ENCODE data around the gene TTLL7. TPM values are rescaled to one million over a fixed set of nuclear protein-coding genes. Genes with fewer than 3 reads are reported as not detected.
"Not testable (repeated sequence)": the region's sequence is repeated elsewhere in the genome, so short reads cannot be mapped to it uniquely, and the experiment has no call there.

The TTLL7 gene
- total and polyA plus RNA-seq, 2 experiments from 2014 or later = 2.7 to 2.9 TPM

- H3K9me3 ChIP-seq (ENCODE audit: low read depth) = no peaks in the 10 kb centered on the region
- no peak for DNase-seq
- H4K20me1 ChIP-seq (ENCODE audit: insufficient read depth) = no peaks in the 10 kb centered on the region
- H2AFZ ChIP-seq = no peak overlapping the region
- H3F3A ChIP-seq (ENCODE audit: insufficient read depth) = no peaks in the 10 kb centered on the region
- H3K4me2 ChIP-seq (ENCODE audit: unreplicated experiment) = no peak overlapping the region
- TF ChIP-seq EZH2 (IDR thresholded peaks at IDR 0.05; ENCODE audit: insufficient read depth, poor library complexity, severe bottlenecking) (no peak), EZH2phosphoT487 (IDR thresholded peaks at IDR 0.05; ENCODE audit: insufficient read depth, low read depth) (no peak)
- no peaks in the 10 kb centered on the region for H3K36me3 ChIP-seq (ENCODE audit: low read depth)
- H3K9ac ChIP-seq = no peak overlapping the region
- H3K4me3 ChIP-seq = no peak overlapping the region
- in situ Hi-C loops (cut with MboI) = loop anchor here (10.0 to 25.0 kb wide), 3 partner anchors 194 to 692 kb away; no protein-coding TSS in a partner anchor
- no peaks in the 10 kb centered on the region for H3K27me3 ChIP-seq (replicated peaks; ENCODE audit: insufficient read depth)
- no peaks in the 10 kb centered on the region for H3K9me2 ChIP-seq (ENCODE audit: insufficient read depth)
- no peaks in the 10 kb centered on the region for H3K4me1 ChIP-seq (ENCODE audit: insufficient read depth)
- H3K79me2 ChIP-seq (ENCODE audit: insufficient read depth) = no peaks in the 10 kb centered on the region
- H3K27ac ChIP-seq = no peak overlapping the region
- 90 to 95% methylated on average over 1 of the region's 1 CpG for WGBS, 2 experiments (ENCODE audit: low coverage in 1 of 2, low lambda C conversion rate in 2 of 2, missing lambda C conversion rate in 2 of 2)
Observed at GRCh38 chr1:83920320-83920719, 78.6 kb downstream of the TTLL7 start.

- Histone ChIP-seq H3F3A (ENCODE audit: insufficient read depth) (no peaks in the 10 kb centered on the region), H3K9me3 (ENCODE audit: low read depth) (no peaks in the 10 kb centered on the region), H3K4me1 (ENCODE audit: insufficient read depth) (no peaks in the 10 kb centered on the region), H3K9ac (no peak overlapping the region), H3K27me3 (replicated peaks; ENCODE audit: insufficient read depth) (no peaks in the 10 kb centered on the region), H3K36me3 (ENCODE audit: low read depth) (no peaks in the 10 kb centered on the region), H3K79me2 (ENCODE audit: insufficient read depth) (no peaks in the 10 kb centered on the region), H4K20me1 (ENCODE audit: insufficient read depth) (no peaks in the 10 kb centered on the region), H3K4me3 (no peak overlapping the region), H2AFZ (no peak overlapping the region), H3K4me2 (ENCODE audit: unreplicated experiment) (no peak overlapping the region), H3K27ac (no peak overlapping the region), H3K9me2 (ENCODE audit: insufficient read depth) (no peaks in the 10 kb centered on the region)
- no peak for DNase-seq
- in situ Hi-C loops (cut with MboI) = loop anchor here (10.0 to 25.0 kb wide), 3 partner anchors 195 to 692 kb away; no protein-coding TSS in a partner anchor
- WGBS, 2 experiments (ENCODE audit: low coverage in 1 of 2, low lambda C conversion rate in 2 of 2, missing lambda C conversion rate in 2 of 2) = 91 to 95% methylated on average over 1 of the region's 1 CpG
- TF ChIP-seq EZH2 (IDR thresholded peaks at IDR 0.05; ENCODE audit: insufficient read depth, poor library complexity, severe bottlenecking) (no peak), EZH2phosphoT487 (IDR thresholded peaks at IDR 0.05; ENCODE audit: insufficient read depth, low read depth) (no peak)
Observed at GRCh38 chr1:83919872-83920271, 79.1 kb downstream of the TTLL7 start.

DNA sequence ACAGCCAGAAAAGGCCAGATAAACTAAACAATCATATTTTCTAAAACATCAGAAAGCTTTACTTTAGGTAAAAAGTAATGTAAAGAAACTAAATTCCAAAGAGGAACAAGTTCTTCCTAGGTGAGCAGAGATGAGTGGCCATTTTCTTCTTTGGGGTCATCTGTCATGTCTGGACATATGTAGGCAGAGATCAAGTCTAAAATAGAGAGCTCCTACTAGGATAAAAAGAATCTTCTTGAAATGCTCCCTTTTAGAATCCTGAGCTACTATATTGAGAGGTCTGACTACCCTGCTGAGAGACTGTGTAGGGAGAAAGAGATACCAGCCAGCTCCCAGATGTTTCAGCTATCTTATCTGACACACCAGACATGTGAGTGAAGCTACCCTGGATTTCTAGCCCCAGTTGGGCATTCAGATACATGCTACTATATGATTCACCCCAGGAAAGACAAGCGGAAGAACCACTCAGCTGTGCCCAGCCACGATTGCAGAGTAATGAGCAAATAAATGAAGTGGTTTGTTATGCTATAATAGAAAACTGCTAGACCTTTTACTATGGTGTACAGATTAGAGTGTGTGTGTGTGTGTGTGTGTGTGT, 80.1 kb downstream of the TTLL7 start:
- Histone ChIP-seq H3K9me2 (ENCODE audit: insufficient read depth) (no peaks in the 10 kb centered on the region), H3K27ac (no peak overlapping the region), H4K20me1 (ENCODE audit: insufficient read depth) (no peaks in the 10 kb centered on the region), H3K4me3 (no peak overlapping the region), H3K4me1 (ENCODE audit: insufficient read depth) (no peaks in the 10 kb centered on the region), H2AFZ (no peak overlapping the region), H3F3A (ENCODE audit: insufficient read depth) (no peaks in the 10 kb centered on the region), H3K27me3 (replicated peaks; ENCODE audit: insufficient read depth) (no peaks in the 10 kb centered on the region), H3K79me2 (ENCODE audit: insufficient read depth) (no peaks in the 10 kb centered on the region), H3K36me3 (ENCODE audit: low read depth) (no peaks in the 10 kb centered on the region), H3K4me2 (ENCODE audit: unreplicated experiment) (no peak overlapping the region), H3K9ac (no peak overlapping the region), H3K9me3 (ENCODE audit: low read depth) (no peaks in the 10 kb centered on the region)
- 47 to 49% methylated on average over 2 of the region's 2 CpGs for WGBS, 2 experiments (ENCODE audit: low coverage in 1 of 2, low lambda C conversion rate in 2 of 2, missing lambda C conversion rate in 2 of 2)
- in situ Hi-C loops (cut with MboI) = loop anchor here (25.0 kb wide), 1 partner anchor 694 kb away; no protein-coding TSS in a partner anchor
- TF ChIP-seq EZH2 (IDR thresholded peaks at IDR 0.05; ENCODE audit: insufficient read depth, poor library complexity, severe bottlenecking) (no peak), EZH2phosphoT487 (IDR thresholded peaks at IDR 0.05; ENCODE audit: insufficient read depth, low read depth) (no peak)
- no peak for DNase-seq

- Histone ChIP-seq H3K4me2 (ENCODE audit: unreplicated experiment) (no peak overlapping the region), H3K4me3 (no peak overlapping the region), H2AFZ (no peak overlapping the region), H3K9ac (no peak overlapping the region), H3K9me2 (ENCODE audit: insufficient read depth) (no peaks in the 10 kb centered on the region), H3K4me1 (ENCODE audit: insufficient read depth) (no peaks in the 10 kb centered on the region), H3K9me3 (ENCODE audit: low read depth) (no peaks in the 10 kb centered on the region), H3K36me3 (ENCODE audit: low read depth) (no peaks in the 10 kb centered on the region), H3K27me3 (replicated peaks; ENCODE audit: insufficient read depth) (no peaks in the 10 kb centered on the region), H3K79me2 (ENCODE audit: insufficient read depth) (no peaks in the 10 kb centered on the region), H3K27ac (no peak overlapping the region), H4K20me1 (ENCODE audit: insufficient read depth) (no peaks in the 10 kb centered on the region), H3F3A (ENCODE audit: insufficient read depth) (no peaks in the 10 kb centered on the region)
- in situ Hi-C loops (cut with MboI) = loop anchor here (25.0 kb wide), 1 partner anchor 694 kb away; no protein-coding TSS in a partner anchor
- TF ChIP-seq EZH2 (IDR thresholded peaks at IDR 0.05; ENCODE audit: insufficient read depth, poor library complexity, severe bottlenecking) (no peak), EZH2phosphoT487 (IDR thresholded peaks at IDR 0.05; ENCODE audit: insufficient read depth, low read depth) (no peak)
- 98 to 100% methylated on average over 1 of the region's 1 CpG for WGBS, 2 experiments (ENCODE audit: low coverage in 1 of 2, low lambda C conversion rate in 2 of 2, missing lambda C conversion rate in 2 of 2)
- DNase-seq = no peak
Observed at GRCh38 chr1:83917959-83918358, 81.0 kb downstream of the TTLL7 start.

DNA sequence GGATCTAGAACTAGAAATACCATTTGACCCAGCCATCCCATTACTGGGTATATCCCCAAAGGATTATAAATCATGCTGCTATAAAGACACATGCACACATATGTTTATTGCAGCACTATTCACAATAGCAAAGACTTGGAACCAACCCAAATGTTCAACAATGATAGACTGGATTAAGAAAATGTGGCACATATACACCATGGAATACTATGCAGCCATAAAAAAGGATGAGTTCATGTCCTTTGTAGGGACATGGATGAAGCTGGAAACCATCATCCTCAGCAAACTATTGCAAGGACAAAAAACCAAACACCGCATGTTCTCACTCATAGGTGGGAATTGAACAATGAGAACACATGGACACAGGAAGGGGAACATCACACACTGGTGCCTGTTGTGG, 82.8 kb downstream of the TTLL7 start:
- H3K4me1 ChIP-seq (ENCODE audit: insufficient read depth); H3K36me3 ChIP-seq (ENCODE audit: low read depth); H3K9me2 ChIP-seq (ENCODE audit: insufficient read depth); H3K27me3 ChIP-seq (replicated peaks; ENCODE audit: insufficient read depth); DNase-seq; H3K4me2 ChIP-seq (ENCODE audit: unreplicated experiment); H3F3A ChIP-seq (ENCODE audit: insufficient read depth); H3K79me2 ChIP-seq (ENCODE audit: insufficient read depth); H3K9me3 ChIP-seq (ENCODE audit: low read depth); H2AFZ ChIP-seq; H3K27ac ChIP-seq; H4K20me1 ChIP-seq (ENCODE audit: insufficient read depth); H3K9ac ChIP-seq; H3K4me3 ChIP-seq: not testable (repeated sequence)
- in situ Hi-C loops (cut with MboI) = loop anchor here (25.0 kb wide), 1 partner anchor 696 kb away; no protein-coding TSS in a partner anchor
- 88% methylated on average over 1 of the region's 1 CpG; no CpG with 5 or more reads in 1 of the 2 experiments for WGBS, 2 experiments (ENCODE audit: low coverage in 1 of 2, low lambda C conversion rate in 2 of 2, missing lambda C conversion rate in 2 of 2)
